GM08714 (cell line): ENCODE data around the gene ODF2.
A peak's percentile ranks its signal among the peaks of the same experiment; 100 is the strongest.
"Not testable (repeated sequence)": the region's sequence is repeated elsewhere in the genome, so short reads cannot be mapped to it uniquely, and the experiment has no call there.

Experiments used
- H3K4me3 ChIP-seq: fragments of 200-500 bp; sonication (Bioruptor generic); 2 replicates; pipeline ENCODE4 v1.5.1; 2014; ENCODE audit warnings: mild to moderate bottlenecking, low read length, inconsistent platforms
- ZNF274 ChIP-seq: IDR thresholded peaks from 2 replicates; pipeline ENCODE4 v1.6.1; 2012; ENCODE audit warnings: mild to moderate bottlenecking, low read depth, low read length

Gene ODF2

DNA sequence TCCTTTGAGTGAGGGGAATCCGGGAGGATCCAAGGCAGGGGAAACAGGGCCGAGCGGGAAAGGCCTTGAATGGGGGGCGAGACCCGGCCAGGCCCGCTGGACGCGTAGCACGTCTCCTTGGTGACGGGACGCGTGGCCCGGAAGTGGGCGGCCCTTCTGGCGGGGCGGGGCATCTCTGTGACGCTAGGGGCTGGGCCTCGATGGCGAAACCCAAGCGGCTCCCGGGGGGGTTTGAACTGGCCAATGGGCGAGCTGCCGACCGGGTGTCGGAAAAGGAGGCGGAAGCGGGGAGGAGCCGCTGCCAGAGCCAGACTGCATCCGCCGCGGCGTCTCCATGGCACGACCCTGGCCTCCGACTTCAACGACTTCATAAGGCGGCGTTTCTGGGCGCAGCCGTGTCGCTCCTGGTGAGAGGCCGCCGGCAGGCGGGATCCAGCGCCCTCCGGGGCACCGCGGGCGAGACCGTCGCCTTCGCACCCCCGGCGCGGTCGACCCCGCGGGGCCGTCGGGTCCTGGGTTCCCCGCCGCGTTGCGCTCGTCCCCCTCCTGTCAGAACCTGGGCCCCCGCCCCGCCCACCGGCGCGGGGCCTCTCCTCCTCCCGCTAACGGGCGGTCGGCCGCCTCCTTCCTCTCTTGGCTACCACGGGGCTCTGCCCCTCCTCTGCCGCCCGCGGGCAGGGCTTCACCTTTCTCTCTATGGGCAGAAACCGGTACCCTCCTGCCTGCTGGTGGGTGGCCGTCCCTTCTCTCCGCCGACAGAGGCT is at the start of gene ODF2:
ODF2 (plus strand) TSS at position 158 of the 764 bp plus-strand sequence; CDS start at position 244, 86 bp downstream.
- TF ChIP-seq ZNF274, result no peak

DNA sequence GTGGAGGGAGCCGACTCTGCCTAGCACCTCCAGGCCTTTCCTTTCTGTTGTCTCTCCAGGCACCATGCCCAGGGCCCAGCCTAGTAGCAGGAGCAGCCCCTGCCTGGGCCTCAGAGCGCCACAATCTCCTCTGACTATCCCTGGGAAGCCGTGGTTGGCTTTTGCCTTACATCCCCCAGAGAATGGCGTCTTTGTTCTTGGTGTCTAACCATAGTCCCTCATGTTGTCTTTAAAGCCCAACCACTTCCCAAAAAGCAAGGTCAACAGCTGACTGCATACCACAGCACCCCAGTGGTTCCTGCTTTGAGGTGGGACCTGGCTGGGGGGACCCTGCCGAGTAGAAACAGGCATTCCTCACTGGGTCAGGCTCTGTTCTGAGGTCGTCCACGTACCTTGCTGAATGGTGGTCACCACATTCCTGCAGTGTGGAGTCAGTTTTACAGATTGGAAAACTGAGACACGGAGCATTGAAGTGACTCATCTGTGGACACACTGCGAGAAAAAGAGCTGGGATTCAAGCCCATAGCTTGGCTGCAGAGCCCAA is 48.9 kb upstream of the ODF2 start:
- TF ChIP-seq ZNF274, result no peak
- no peak overlapping the region for H3K4me3 ChIP-seq

More for the DNA sequence above, at the start of gene ODF2:
- H3K4me3 ChIP-seq, result peak within 1 kb of the TSS; percentile 84

DNA sequence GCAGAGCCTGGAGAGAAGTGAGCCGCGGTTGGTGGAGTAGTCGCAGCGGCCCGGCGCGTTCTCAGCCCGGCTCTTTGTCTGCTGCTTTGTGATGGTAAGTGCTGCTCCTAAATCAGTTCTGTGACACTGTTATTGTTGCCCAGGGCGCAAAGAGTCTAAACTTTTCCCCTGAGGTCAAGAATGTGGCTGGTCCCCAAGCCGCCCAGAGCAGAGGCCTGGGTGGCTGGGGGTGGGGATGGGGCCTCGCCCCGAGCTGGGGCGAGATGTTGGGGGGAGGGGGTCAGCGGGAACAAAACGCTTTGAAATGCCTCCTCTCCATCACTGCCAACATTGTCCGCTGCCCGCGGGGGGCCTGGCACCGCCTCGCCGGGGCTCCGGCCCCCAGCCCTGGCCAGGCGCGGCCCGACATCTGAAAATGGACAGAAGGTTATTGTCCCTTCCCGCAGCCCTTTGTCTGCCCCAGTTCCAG is 46.8 kb upstream of the ODF2 start:
- no peak for TF ChIP-seq ZNF274
- H3K4me3 ChIP-seq, result no peak overlapping the region

DNA sequence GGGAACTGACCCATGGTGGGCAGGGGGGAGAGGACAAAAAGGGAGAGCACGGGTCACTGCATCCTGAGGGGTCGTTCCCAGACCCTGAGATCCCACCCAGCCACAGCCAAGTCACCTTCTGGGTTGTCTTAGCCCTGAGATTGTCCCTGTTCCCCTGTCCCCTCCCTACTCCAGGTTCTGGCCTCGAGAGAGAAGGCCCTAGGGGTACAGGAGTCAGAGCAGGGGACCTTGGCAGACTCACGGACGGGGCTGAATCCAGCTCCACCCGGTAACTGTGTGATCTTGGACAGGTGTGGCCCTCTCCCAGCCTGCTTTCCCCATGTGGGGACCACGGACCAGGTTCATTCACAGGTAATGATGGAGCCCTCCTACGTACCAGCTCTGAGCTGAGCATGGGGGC is 46.4 kb upstream of the ODF2 start:
- H3K4me3 ChIP-seq, result no peak overlapping the region
- no peak for TF ChIP-seq ZNF274

DNA sequence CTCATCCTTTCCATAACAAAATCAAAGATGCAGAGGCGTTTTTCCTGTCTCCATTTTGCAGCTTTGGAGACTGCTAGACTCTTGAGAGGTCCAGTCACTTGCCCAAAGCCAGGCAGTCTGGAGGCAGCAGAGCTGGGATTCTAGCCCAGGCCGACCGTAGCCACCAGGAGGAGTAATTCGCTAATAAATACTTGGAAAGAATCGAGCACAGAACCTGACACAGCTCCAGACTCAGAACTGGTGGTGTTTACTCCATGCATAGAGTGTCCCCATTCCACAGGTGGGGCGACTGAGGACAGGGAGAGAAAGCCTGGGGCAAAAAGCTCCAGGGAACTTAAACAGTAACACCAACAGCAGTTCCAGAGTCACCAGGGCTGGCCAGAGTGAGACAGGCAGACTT is 45.8 kb upstream of the ODF2 start:
- no peak overlapping the region for H3K4me3 ChIP-seq
- TF ChIP-seq ZNF274, result no peak

DNA sequence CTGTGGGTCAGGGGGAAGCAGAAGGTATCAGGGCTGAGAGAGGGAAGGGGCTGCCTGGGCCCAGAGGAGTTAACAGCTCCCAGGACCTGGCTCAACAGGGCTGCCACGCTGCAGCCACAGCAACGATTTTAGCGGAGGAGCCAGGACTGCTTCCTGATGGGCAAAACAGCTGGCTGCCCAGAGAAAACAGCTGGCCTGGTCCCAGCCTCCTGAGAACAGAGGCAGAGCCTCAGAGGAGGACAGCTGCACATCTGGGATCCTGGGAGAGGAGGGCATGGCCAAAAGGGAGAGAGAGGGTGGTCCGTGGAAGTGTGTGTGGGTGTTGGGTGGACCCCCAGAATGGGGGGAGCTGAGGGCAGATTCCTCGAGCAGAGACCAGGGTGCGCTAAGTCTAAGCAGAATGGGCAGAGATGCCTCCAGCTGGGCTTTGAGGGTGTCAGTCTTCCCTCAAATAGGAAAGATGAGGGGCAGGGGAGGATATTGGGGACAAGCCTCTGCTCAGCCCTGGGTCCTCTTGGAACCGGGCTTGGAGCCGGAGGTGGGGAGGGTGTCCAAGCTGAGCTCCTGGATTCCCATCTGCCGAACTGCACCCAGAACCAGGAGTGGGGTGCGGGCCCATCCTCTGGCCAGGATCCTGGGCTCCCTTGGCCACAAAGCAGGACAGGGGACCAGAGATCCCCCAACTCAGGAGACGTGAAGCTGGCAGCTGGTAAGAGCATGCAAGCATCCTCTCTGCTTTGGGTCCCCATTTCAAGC is 44.3 kb upstream of the ODF2 start:
- no peak overlapping the region for H3K4me3 ChIP-seq
- no peak for TF ChIP-seq ZNF274

DNA sequence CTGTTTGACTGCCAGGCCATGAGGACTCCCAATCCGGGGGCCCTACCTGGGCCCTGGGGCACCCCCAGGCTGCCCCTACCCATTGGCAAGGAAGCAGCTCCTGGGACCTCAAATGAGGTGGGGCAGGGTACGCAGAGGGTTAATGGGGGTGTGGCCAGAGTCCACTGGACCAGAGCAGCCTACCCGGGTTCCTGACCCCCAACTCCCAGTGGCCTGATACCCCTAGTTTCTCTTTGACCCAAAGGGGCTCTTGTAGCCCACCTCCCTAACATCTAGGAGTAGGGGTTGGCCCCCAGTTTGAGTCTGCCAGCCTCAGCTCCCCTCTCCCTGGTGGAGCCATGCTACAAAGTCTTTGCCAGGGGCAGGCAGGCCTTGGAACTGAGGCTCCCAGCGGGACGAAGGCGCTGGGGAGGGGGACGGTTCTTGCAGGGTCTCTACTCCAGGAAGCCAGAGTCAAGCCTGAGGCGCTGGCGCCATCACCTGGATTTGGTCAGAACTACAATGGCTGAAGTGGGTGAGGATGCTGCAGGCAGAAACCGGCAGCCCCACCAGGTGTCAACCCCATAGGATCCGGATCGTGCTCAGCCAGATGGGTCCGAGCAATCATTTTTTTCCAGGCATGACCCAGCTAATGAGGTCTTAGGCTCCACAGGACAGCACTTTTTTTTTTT is 43.6 kb upstream of the ODF2 start:
- TF ChIP-seq ZNF274, result no peak
- no peak overlapping the region for H3K4me3 ChIP-seq

DNA sequence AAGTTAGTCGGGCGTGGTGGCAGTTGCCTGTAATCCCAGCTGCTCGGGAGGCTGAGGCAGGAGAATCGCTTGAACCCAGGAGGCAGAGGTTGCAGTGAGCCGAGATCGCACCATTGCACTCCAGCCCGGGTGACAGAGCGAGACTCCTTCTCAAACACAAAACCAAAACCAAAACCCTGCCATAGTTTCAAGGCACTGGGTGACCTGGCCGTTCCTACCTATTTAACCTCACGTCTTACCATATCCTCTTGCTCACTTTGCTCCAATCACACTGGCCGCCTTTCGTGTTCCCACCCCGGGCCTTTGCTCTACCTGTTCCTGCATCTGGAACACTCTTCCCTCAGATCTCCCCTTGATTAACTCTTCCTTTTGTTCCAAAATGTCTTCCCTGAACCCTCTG is 42.1 kb upstream of the ODF2 start:
- not testable (repeated sequence) for H3K4me3 ChIP-seq

DNA sequence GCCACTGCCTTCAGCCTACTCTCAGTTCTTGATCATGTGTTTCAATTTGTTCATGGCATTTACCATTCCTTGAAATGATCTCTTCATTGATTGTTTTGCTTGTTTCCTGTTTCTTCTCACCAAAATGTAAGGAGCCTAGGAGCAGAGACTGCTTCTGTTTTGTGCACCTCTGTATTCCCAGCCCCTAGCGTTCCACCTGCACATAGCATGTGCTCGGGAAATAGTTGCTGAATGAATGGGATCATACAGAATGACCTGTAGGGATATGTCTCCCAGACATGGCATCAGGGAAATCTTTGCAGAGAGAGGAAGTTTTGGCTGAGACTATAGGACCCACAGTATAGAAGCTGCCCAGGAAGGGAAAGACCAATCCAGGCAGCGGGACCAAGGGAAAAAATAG is 41.3 kb upstream of the ODF2 start:
- TF ChIP-seq ZNF274, result no peak
- H3K4me3 ChIP-seq, result no peak overlapping the region

DNA sequence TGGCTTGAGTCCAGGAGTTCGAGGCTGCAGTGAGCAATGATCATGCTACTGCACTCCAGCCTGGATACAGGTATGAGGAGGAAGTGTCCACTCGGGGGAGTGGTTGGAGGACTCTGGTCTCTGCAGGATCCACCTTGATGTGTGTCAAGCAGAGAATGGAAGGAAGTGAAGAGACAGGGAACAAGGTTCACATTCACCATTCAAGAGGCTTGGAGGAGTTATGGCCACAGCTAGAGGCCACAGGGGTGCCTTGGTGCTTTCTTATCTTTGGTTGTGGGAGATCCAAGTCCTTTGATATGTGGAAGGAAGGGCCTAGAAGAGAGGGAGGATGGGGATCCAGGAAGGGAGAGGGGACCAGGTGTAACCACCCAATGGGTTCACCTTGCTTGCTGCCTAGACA is 40.5 kb upstream of the ODF2 start:
- H3K4me3 ChIP-seq, result no peak overlapping the region
- TF ChIP-seq ZNF274, result no peak

DNA sequence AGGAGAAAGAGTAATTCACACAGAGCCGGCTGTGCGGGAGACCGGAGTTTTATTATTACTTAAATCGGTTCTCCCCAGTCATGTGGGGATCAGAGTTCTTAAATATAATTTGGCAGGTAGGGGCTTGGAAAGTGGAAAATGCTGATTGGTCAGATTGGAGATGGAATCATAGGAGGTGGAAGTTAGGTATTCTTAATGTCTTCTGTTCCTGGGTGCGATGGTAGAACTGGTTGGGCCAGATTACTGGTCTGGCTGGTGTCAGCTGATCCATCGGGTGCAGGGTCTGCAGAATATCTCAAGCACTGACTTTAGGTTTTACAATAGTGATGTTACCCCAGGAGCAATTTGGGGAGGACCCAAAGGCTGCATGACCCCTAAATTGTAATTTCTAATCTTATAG is 39.8 kb upstream of the ODF2 start:
- TF ChIP-seq ZNF274, result no peak
- H3K4me3 ChIP-seq, result no peak overlapping the region

DNA sequence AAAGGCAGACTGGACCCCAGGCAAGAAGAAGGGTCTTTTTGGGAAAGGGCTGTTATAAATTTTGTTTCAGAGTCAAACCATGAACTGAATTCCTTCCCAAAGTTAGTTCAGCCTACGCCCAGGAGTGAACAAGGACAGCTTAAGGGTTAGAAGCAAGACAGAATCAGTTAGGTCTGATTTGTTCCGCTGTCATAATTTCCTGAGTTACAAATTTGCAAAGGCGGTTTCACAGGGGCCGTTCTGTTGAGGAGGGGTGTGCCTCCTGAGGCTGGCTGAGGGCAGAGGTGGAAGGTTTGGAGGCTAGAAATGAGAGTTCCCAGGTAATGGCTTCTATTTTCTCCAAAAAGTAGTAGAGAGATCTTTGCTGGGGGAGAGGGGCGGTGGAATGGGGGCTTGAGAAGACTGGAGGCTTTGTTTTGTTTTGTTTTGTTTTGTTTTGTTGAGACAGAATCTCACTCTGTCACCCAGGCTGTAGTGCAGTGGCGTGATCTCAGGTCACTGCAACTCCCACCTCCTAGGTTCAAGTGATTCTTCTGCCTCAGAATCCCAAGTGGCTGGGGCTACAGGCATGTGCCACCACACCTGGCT is 39.3 kb upstream of the ODF2 start:
- H3K4me3 ChIP-seq, result no peak overlapping the region
- TF ChIP-seq ZNF274, result no peak

DNA sequence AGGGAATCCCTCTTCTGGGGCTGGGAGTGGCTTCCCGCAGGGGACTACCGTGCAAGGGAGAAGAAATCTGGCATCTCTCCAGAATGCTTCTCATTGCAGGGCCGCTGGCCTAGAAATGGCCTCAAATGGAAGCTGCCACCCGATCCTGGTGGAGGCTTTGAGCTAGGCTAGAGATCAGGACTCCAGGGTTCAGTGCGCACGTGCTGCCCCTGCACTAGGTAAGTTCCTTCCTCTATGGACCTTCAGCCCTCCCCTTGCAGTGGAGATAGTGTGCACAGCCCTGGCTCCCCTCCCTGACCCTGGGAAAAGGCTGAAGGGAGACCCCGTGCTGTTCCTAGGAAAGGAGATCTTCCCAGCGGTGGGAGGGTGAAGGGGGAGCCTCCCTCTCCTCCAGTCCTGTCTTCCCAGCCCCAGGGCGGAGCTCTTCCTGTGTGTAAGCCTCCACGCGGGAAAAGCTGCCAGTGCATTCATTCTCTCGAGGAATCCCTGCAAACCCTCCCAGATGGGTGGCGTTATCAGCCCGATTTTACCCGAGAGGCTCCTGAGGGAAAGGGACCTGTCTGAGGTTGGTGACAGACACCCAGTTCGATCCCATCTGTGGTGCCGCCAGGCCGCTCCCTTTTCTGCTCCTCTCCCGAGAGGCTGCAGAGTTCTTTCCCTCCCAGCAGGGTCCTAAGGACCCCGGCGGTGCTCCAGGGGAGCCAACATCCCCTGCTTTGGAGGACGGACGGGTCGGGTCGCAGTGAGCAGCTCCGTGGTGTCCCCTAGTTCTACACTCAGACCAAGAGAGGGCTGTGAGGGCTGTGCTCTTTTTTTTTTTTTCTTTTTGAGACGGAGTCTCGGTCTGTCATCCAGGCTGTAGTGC is 36.5 kb upstream of the ODF2 start:
- no peak for TF ChIP-seq ZNF274
- no peak overlapping the region; the same call in 1 of the 2 replicates for H3K4me3 ChIP-seq
